ENCODE measurements around the gene TSPAN18.

GRCh38 chr11:44687388-44687787 lies 39.4 kb upstream of the TSPAN18 start:
- TF ChIP-seq CTCF (conservative IDR thresholded peaks at IDR 0.05; ENCODE audit: low read depth, low read length), result no peak
- no peak for TF ChIP-seq POLR2A (IDR thresholded peaks at IDR 0.05; ENCODE audit: low read depth, low read length)
- TF ChIP-seq SMC3 (IDR thresholded peaks at IDR 0.05; ENCODE audit: low read depth, low read length), result no peak
- TF ChIP-seq CHD1 (IDR thresholded peaks at IDR 0.05; ENCODE audit: low read depth, low read length), result no peak
- TF ChIP-seq BHLHE40 (IDR thresholded peaks at IDR 0.05; ENCODE audit: low read depth, low read length), result no peak
- TF ChIP-seq NFE2L2 (IDR thresholded peaks at IDR 0.05; ENCODE audit: low read depth, low read length), result no peak
- TF ChIP-seq ELK1 (IDR thresholded peaks at IDR 0.05; ENCODE audit: borderline replicate concordance, low read depth, low read length), result no peak
- no peak for TF ChIP-seq CEBPB (IDR thresholded peaks at IDR 0.05; ENCODE audit: low read depth, low read length)
- TF ChIP-seq RCOR1 (IDR thresholded peaks at IDR 0.05; ENCODE audit: insufficient replicate concordance, low read length), result no peak
- TF ChIP-seq MAZ (IDR thresholded peaks at IDR 0.05; ENCODE audit: borderline replicate concordance, low read depth, low read length), result no peak
- no peak for TF ChIP-seq RAD21 (IDR thresholded peaks at IDR 0.05; ENCODE audit: low read length)
- TF ChIP-seq RFX5 (IDR thresholded peaks at IDR 0.05; ENCODE audit: low read depth, low read length), result no peak

All from IMR-90 (cell line).